Smooth muscle cell of the coronary artery (primary cell): ENCODE data around the gene RHOXF1. TPM values are rescaled to one million over a fixed set of nuclear protein-coding genes. Genes with fewer than 3 reads are reported as not detected.

ENCODE experiments used
- total RNA-seq: library from RNA; depleted of rRNA; stranded (reverse); fragments of >200 nt; gene quantifications from 2 replicates; pipeline ENCODE4 v1.2.3, GENCODE V29; 2014; ENCODE audit warnings: low replicate concordance

RHOXF1 gene, protein sequence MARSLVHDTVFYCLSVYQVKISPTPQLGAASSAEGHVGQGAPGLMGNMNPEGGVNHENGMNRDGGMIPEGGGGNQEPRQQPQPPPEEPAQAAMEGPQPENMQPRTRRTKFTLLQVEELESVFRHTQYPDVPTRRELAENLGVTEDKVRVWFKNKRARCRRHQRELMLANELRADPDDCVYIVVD
- not detected in 2 replicates for total RNA-seq

DNA sequence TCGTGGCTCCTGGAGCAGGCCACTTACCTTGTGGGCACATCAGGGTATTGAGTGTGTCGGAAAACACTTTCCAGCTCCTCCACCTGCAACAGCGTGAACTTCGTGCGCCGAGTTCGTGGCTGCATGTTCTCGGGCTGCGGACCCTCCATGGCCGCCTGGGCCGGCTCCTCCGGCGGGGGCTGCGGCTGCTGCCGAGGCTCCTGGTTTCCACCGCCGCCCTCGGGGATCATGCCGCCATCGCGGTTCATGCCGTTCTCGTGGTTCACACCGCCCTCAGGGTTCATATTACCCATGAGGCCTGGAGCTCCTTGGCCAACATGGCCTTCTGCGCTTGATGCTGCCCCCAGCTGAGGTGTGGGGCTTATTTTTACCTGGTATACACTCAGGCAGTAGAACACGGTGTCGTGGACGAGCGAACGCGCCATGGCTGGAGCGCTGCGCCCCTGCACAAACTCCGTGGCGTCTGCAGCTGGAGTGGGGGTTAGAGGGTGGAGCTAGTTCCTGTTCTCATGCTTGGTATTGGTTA is at the start of gene RHOXF1:
RHOXF1 (minus strand) TSS at position 476 of the 526 bp plus-strand sequence; CDS start at position 425, 51 bp downstream.

DNA sequence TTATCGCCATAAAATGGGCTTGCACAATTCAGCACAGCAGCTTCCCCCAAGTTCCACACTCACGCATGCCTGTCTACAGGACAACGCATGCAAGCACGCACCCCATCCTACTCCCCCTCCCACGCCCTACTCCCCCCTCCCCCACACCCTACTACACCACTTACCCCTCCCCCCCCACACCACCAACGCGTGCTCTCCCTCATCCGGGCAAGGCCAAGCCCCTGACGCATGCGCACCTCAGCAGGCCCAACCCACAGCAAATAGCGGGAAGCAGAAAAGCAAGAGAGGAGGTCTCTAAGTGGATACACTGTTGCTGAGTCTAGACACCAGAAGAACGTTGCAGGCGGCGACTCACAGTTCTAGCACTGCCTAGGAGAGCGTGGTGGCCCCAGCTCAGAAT is 42.6 kb upstream of the RHOXF1 start, which contains the start of gene RHOXF2:
RHOXF2 (plus strand) TSS at position 301 of the 400 bp plus-strand sequence. CDS start 138 bp downstream, outside the sequence.

DNA sequence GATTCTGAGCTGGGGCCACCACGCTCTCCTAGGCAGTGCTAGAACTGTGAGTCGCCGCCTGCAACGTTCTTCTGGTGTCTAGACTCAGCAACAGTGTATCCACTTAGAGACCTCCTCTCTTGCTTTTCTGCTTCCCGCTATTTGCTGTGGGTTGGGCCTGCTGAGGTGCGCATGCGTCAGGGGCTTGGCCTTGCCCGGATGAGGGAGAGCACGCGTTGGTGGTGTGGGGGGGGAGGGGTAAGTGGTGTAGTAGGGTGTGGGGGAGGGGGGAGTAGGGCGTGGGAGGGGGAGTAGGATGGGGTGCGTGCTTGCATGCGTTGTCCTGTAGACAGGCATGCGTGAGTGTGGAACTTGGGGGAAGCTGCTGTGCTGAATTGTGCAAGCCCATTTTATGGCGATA is 38.1 kb downstream of the RHOXF1 start, which contains the start of gene RHOXF2B:
RHOXF2B (minus strand) TSS at position 101 of the 400 bp plus-strand sequence. CDS start 138 bp downstream, outside the sequence.

Other genes starting within 250 kb of the RHOXF1 start
- gene RNF113A, start 244.2 kb downstream of the RHOXF1 start, total RNA-seq, result 18.6 and 19.0 TPM in 2 replicates
- 138 and 171 TPM in 2 replicates for gene NDUFA1, start 244.1 kb downstream of the RHOXF1 start, total RNA-seq
- gene AKAP14, start 220.0 kb downstream of the RHOXF1 start, total RNA-seq, result not detected in 2 replicates
- 1.5 and 3.8 TPM in 2 replicates for gene NKAP, start 172.2 kb downstream of the RHOXF1 start, total RNA-seq
- gene RHOXF2B, start 38.2 kb downstream of the RHOXF1 start, total RNA-seq, result under 0.01 TPM in 1 of 2 replicates, not detected in the other
- not detected in 2 replicates for gene RHOXF2, start 42.7 kb upstream of the RHOXF1 start, total RNA-seq
- gene ZBTB33, start 134.9 kb upstream of the RHOXF1 start, total RNA-seq, result 6.1 and 9.5 TPM in 2 replicates
- gene TMEM255A, start 195.5 kb upstream of the RHOXF1 start, total RNA-seq, result not detected in 2 replicates
- not detected in 2 replicates for gene ATP1B4, start 246.2 kb upstream of the RHOXF1 start, total RNA-seq